Measurements from ENCODE around the gene RHOD. TPM values are rescaled to one million over a fixed set of nuclear protein-coding genes. Genes with fewer than 3 reads are reported as not detected.

The RHOD gene
- total and polyA plus RNA-seq, 9 of the 15 experiments (the other 6 are each of a cell fraction or from before 2014, with no cell fraction given): not detected

GRCh38 chr11:67054836-67055523, 1.7 kb upstream of the RHOD start (continued):
- TF ChIP-seq RERE (CRISPR knock-in tag; IDR thresholded peaks at IDR 0.05; ENCODE audit: borderline replicate concordance): no peak
- no peak for TF ChIP-seq ZNF197 (CRISPR knock-in tag; IDR thresholded peaks at IDR 0.05; ENCODE audit: low read depth)
- no peak for TF ChIP-seq SMC3 (conservative IDR thresholded peaks at IDR 0.05; ENCODE audit: insufficient read depth, low read depth, low read length)
- no peak for TF ChIP-seq ZNF778 (CRISPR knock-in tag; IDR thresholded peaks at IDR 0.05)
- TF ChIP-seq VEZF1 (CRISPR knock-in tag; IDR thresholded peaks at IDR 0.05): peak; percentile 76
- TF ChIP-seq RUNX1 (IDR thresholded peaks at IDR 0.05; ENCODE audit: low read depth): no peak
- peak; percentile 12; the same call in 1 of the 2 replicates for TF ChIP-seq ZNF263 (CRISPR knock-in tag; IDR thresholded peaks at IDR 0.05; ENCODE audit: borderline replicate concordance)
- TF ChIP-seq POLR2AphosphoS2 (IDR thresholded peaks at IDR 0.05; ENCODE audit: low read length): no peak
- no peak for TF ChIP-seq ZNF766 (CRISPR knock-in tag; conservative IDR thresholded peaks at IDR 0.05)
- TF ChIP-seq ARID2 (IDR thresholded peaks at IDR 0.05): no peak
- no peak for TF ChIP-seq KLF16 (IDR thresholded peaks at IDR 0.05)
- TF ChIP-seq MXI1 (IDR thresholded peaks at IDR 0.05; ENCODE audit: low read depth, low read length): peak; percentile 74
- TF ChIP-seq MAZ (CRISPR knock-in tag; conservative IDR thresholded peaks at IDR 0.05 in 1 of 2, IDR thresholded peaks at IDR 0.05 in 1 of 2): peak; percentile 50 to 81; a peak in 3 of 4 replicates
- no peak for TF ChIP-seq HNRNPK (IDR thresholded peaks at IDR 0.05; ENCODE audit: low read depth, low read length, poor library complexity, severe bottlenecking)
- TF ChIP-seq GTF3C2 (IDR thresholded peaks at IDR 0.05; ENCODE audit: borderline replicate concordance, extremely low read depth, insufficient read length): no peak
- no peak for TF ChIP-seq HOXB6 (CRISPR knock-in tag; IDR thresholded peaks at IDR 0.05; ENCODE audit: borderline replicate concordance)
- no peak for TF ChIP-seq NCOA4 (IDR thresholded peaks at IDR 0.05; ENCODE audit: partially characterized antibody)
- TF ChIP-seq TRIM28 (IDR thresholded peaks at IDR 0.05): no peak
- TF ChIP-seq FOXP1 (CRISPR knock-in tag; IDR thresholded peaks at IDR 0.05): no peak

Measured in K562 (cell line).